ENCODE results near the gene ATP6V0A4.

DNA sequence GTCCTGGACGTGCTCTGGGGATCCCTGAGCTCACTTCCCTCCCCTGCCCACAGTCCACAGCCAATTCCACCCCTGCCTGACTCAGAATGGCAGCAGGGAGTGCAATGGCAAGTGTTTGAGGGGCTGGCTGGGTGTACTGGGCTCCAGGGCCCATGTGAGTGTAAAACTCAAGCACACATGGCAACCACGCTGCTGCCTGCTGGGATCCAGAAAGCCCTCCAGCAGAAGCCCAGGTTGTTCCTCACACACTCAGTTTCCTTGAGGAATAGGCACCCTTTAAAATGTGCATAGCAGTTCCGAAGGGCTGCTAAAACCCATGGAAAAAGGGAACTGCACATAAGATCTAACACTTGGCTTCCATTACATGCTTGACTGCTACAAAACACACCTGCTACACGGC is 11.3 kb upstream of the ATP6V0A4 start:
- TF ChIP-seq, protein P1, sequence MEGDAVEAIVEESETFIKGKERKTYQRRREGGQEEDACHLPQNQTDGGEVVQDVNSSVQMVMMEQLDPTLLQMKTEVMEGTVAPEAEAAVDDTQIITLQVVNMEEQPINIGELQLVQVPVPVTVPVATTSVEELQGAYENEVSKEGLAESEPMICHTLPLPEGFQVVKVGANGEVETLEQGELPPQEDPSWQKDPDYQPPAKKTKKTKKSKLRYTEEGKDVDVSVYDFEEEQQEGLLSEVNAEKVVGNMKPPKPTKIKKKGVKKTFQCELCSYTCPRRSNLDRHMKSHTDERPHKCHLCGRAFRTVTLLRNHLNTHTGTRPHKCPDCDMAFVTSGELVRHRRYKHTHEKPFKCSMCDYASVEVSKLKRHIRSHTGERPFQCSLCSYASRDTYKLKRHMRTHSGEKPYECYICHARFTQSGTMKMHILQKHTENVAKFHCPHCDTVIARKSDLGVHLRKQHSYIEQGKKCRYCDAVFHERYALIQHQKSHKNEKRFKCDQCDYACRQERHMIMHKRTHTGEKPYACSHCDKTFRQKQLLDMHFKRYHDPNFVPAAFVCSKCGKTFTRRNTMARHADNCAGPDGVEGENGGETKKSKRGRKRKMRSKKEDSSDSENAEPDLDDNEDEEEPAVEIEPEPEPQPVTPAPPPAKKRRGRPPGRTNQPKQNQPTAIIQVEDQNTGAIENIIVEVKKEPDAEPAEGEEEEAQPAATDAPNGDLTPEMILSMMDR (IDR thresholded peaks at IDR 0.05) = no peak
- no peak for TF ChIP-seq ZFX (IDR thresholded peaks at IDR 0.05; ENCODE audit: borderline replicate concordance)

Measured in 22Rv1 (cell line).